Hypothalamus (tissue), 51 donors: ENCODE results near the gene SRSF6.
"Not testable (repeated sequence)": the region's sequence is repeated elsewhere in the genome, so short reads cannot be mapped to it uniquely, and the experiment has no call there.

Source experiments
- DNase-seq, 51 donors: peaks; one replicate each; lab custom pipeline; 2025; lab: John Stamatoyannopoulos, UW

Gene SRSF6

GRCh38 chr20:43472671-43473380 lies 15.1 kb downstream of the SRSF6 start:
- DNase-seq, result no peak

GRCh38 chr20:43473381-43473704 lies 15.6 kb downstream of the SRSF6 start:
- no peak for DNase-seq

DNA sequence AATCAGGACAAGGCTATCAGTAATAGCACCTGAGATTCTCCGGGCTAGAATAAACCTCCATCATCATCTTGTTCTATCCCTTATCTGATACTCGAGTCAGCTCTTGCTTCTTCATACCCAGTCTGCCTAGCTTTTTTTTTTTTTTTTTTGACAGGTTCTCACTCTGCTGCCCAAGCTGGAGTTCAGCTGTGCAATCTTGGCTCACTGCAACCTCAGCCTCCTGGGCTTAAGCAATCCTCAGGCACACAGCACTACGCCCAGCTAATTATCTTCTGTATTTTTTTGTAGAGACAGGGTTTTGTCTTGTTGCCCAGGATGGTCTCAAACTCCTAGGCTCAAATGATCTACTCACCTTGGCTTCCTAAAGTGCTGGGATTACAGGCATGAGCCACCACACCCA lies 19.5 kb downstream of the SRSF6 start:
- no peak for DNase-seq

- no peak for DNase-seq
Measured at GRCh38 chr20:43477619-43478018, 19.9 kb downstream of the SRSF6 start.

- no peak for DNase-seq
Measured at GRCh38 chr20:43490038-43490437, 32.3 kb downstream of the SRSF6 start.

DNA sequence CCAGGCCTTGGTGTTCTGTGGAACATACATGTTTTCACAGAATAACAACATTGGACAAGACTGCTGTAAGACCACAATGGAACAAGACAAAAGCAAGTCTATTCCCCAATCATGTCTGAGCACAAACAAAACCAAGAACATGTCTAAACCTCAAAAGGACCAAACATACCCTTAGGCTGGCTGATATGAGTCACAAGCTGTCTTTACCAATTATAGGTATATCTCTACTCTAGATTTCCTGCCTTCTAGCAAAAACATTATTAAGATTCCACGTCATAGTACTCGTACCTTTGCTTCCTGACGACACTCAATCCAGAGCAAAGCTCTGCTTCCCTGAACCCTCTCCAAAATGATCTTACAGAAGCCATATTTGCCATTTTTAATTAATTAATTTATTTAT lies 34.4 kb downstream of the SRSF6 start:
- no peak for DNase-seq

- DNase-seq, result no peak
Measured at GRCh38 chr20:43495388-43495787, 37.7 kb downstream of the SRSF6 start.

DNA sequence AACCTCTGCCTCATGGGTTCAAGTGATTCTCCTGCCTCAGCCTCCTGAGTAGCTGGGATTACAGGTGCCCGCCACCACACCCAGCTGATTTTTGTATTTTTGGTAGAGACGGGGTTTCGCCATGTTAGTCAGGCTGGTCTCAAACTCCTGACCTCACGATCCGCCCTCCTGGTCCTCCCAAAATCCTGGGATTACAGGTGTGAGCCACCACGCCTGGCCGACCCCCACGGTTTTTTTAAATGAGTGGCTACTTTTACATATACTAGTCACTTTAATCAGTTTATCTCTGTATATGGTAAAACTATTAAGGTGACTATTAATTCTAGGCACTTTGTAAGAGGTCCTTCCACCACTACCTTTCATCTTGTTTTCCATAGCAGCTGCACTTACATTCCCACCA lies 44.3 kb downstream of the SRSF6 start:
- DNase-seq, result not testable (repeated sequence)

GRCh38 chr20:43506238-43506637 lies 48.5 kb downstream of the SRSF6 start:
- no peak for DNase-seq

GRCh38 chr20:43507150-43508080 lies 49.7 kb downstream of the SRSF6 start, which contains the start of gene L3MBTL1:
L3MBTL1 (plus strand) TSS chr20:43507697; CDS start chr20:43513504, 5,807 bp downstream.
- DNase-seq, result peak in 21 of 51 donors; percentile 4 to 56 (median 22)

DNA sequence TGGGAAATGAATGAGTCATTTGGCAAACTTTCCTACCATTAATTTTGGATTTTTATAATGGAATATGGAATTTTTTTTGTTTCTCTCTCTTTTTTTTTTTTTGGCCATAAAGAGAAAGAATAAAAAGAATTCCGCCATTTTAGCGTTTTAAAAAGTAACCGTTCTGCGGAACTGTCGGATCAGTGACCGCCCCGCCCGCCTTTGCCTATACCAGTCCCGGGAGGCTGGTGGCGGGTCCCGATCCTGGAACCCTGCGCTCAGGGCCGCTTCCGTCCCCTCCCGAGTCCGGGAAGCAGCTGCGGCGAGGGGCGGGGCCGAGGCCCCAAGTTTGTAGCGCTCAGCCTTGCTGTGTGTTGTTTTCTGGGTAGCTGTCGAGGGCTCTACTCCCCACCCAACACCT lies 50.4 kb downstream of the SRSF6 start:
- no peak for DNase-seq

DNA sequence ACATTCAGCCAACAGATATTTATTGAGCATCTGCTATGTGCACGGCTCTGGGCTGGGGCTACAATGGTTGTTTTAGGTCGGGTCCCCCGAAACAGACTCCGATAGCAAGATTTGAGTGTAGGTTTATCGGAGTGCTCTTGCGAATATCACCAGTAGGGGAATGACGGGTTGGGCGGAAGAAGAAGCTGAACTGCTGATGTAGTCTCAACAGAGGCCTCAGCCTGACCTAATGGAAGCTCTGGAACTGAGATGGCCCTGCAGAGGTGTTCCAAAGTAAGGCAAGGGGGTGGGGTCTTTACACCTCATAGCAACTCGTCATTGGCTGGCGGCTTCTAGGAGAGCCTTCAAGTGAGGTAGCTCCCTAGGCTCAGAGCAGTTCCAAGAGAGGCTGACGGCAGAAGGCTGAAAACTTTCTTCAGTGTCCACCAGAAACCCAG lies 50.9 kb downstream of the SRSF6 start:
- DNase-seq, result no peak

DNA sequence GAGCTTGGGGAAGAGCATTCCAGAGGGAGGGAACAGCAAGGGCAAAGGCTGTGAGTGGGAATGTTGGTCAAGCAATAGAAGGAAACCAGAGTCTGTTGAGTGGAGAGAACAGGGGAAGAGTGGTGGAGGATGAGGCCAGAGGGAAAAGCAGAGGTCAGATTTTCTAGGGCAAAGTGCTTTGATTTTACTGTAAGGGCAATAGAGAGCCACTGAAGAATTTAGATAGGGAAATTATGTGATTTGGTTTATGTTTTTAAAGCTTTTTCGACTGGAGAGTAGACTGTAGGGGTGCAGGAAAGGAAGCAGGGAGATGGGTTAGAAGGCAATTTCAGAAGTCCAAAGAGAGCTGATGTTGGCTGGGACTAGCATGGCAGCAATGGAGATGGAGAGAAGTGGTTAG lies 54.2 kb downstream of the SRSF6 start:
- no peak for DNase-seq

GRCh38 chr20:43513372-43513930 lies 55.8 kb downstream of the SRSF6 start:
- no peak for DNase-seq
